HepG2 (cell line): ENCODE results near the gene JPH4. TPM values are rescaled to one million over a fixed set of nuclear protein-coding genes. Genes with fewer than 3 reads are reported as not detected.
A peak's percentile ranks its signal among the peaks of the same experiment; 100 is the strongest.

ENCODE experiments used
- ATAC-seq: fragments of 200-7000 bp; cut with Tn5 transposase; 3 replicates; pipeline ENCODE4 v1.9.1; 2020; ENCODE audit warnings: mild to moderate bottlenecking, moderate library complexity
- BruUV-seq: library from RNA; stranded (reverse); fragments of 400-500 nt; replicated peaks from 2 replicates; lab custom pipeline; 2021; lab: Mats Ljungman, UMichigan
- CTCF ChIA-PET: fragments of 300-600 bp; formaldehyde crosslinking; extraction: SDS; loops from one replicate; lab custom pipeline; 2021; ENCODE audit warnings: low total read pairs, inconsistent platforms, low intra/inter-chr PET ratio; lab: Yijun Ruan, JAX
- POLR2A ChIA-PET: fragments of 350-600 bp; sonication (Branson Sonifier 250); formaldehyde crosslinking; loops from one replicate; lab custom pipeline; 2020; ENCODE audit warnings: antibody characterized with exemption, inconsistent platforms; lab: Yijun Ruan, JAX
- DNase-seq: peaks from one replicate; pipeline ENCODE4 v3.0.0-alpha.2; 2015; ENCODE audit warnings: low spot score
- FAIRE-seq: peaks from 3 replicates; lab custom pipeline; 2011; peaks lifted over from hg19 to GRCh38; lab: Jason Lieb, UNC
- H2AFZ ChIP-seq: one replicate; pipeline ENCODE4 v1.6.1; 2011; ENCODE audit warnings: low read length, inconsistent platforms
- H3K27ac ChIP-seq: fragments of 300-600 bp; 3 replicates; pipeline ENCODE4 v1.8.0; 2011; ENCODE audit warnings: mixed run types, mild to moderate bottlenecking, mixed read lengths, low read length, inconsistent platforms; ENCODE audit not compliant: insufficient read depth; ENCODE audit errors: extremely low read length
- H3K27me3 ChIP-seq, 2 experiments: fragments of 200-600 bp in 1 of 2; 2 replicates in 1 of 2; 3 replicates in 1 of 2; pipeline versions ENCODE4 v1.6.0 to v1.8.0; 2011; ENCODE audit warnings: low read length in 2 of 2, mild to moderate bottlenecking in 2 of 2, moderate library complexity in 2 of 2, inconsistent platforms in 1 of 2; ENCODE audit not compliant: insufficient read depth in 2 of 2, control insufficient read depth in 1 of 2
- H3K36me3 ChIP-seq, 2 experiments: fragments of 200-600 bp in 1 of 2; replicated peaks in 1 of 2; 2 replicates in 1 of 2; 3 replicates in 1 of 2; pipeline versions ENCODE4 v1.5.1 to v1.8.0; 2011; ENCODE audit warnings: low read length in 2 of 2, inconsistent platforms in 1 of 2; ENCODE audit not compliant: insufficient read depth in 2 of 2, control insufficient read depth in 1 of 2
- H3K4me1 ChIP-seq: 2 replicates; pipeline ENCODE4 v1.5.1; 2012; ENCODE audit warnings: low read length, inconsistent platforms; ENCODE audit not compliant: insufficient read depth
- H3K4me2 ChIP-seq: 2 replicates; pipeline ENCODE4 v1.6.0; 2011; ENCODE audit warnings: low read depth, low read length, inconsistent platforms
- H3K4me3 ChIP-seq, 3 experiments: fragments of 200-600 bp in 1 of 3; sonication (generic), shearing (Covaris generic) in 1 of 3; replicated peaks in 1 of 3; 2 replicates each; pipeline ENCODE4 v1.5.1; 2011 to 2016; ENCODE audit warnings: low read length in 3 of 3, inconsistent platforms in 2 of 3, low read depth in 2 of 3, mild to moderate bottlenecking in 2 of 3, control low read depth in 1 of 3, mixed read lengths in 1 of 3; ENCODE audit not compliant: insufficient read depth in 1 of 3
- H3K79me2 ChIP-seq: one replicate; pipeline ENCODE4 v1.6.1; 2011; ENCODE audit warnings: low read length, inconsistent platforms; ENCODE audit not compliant: insufficient read depth
- H3K9ac ChIP-seq: 2 replicates; pipeline ENCODE4 v1.6.0; 2011; ENCODE audit warnings: mild to moderate bottlenecking, low read depth, low read length, inconsistent platforms; ENCODE audit not compliant: insufficient read depth
- H3K9me3 ChIP-seq: 2 replicates; pipeline ENCODE4 v1.5.1; 2012; ENCODE audit warnings: mild to moderate bottlenecking, low read length
- H4K20me1 ChIP-seq: 2 replicates; pipeline ENCODE4 v1.6.0; 2011; ENCODE audit warnings: inconsistent platforms, mild to moderate bottlenecking, low read length, moderate library complexity; ENCODE audit not compliant: insufficient read depth
- CHD4 ChIP-seq: fragments of 200-600 bp; sonication (generic); IDR thresholded peaks from 2 replicates; pipeline ENCODE4 v1.7.0; 2017; ENCODE audit warnings: mild to moderate bottlenecking, low read length, borderline replicate concordance
- DMTF1 ChIP-seq: sonication (generic); formaldehyde crosslinking; IDR thresholded peaks from 2 replicates; pipeline ENCODE4 v1.4.0; 2020; ENCODE audit warnings: mild to moderate bottlenecking, missing genetic modification reagents
- NR3C1 ChIP-seq: sonication (generic); formaldehyde crosslinking; IDR thresholded peaks from 2 replicates; pipeline ENCODE4 v1.4.0; 2020; ENCODE audit warnings: missing genetic modification reagents
- PREB ChIP-seq: sonication (generic); formaldehyde crosslinking; IDR thresholded peaks from 2 replicates; pipeline ENCODE4 v1.4.0; 2020; ENCODE audit warnings: missing genetic modification reagents
- SIX4 ChIP-seq: sonication (generic); formaldehyde crosslinking; IDR thresholded peaks from 2 replicates; pipeline ENCODE4 v1.4.0; 2020; ENCODE audit warnings: missing genetic modification reagents
- SMAD3 ChIP-seq: sonication (generic); formaldehyde crosslinking; IDR thresholded peaks from 2 replicates; pipeline ENCODE4 v1.4.0; 2020; ENCODE audit warnings: missing genetic modification reagents
- SNRNP70 ChIP-seq: fragments of 200-400 bp; formaldehyde crosslinking; IDR thresholded peaks from 2 replicates; pipeline ENCODE4 v1.6.1; 2017; ENCODE audit warnings: mild to moderate bottlenecking, low read depth, low read length, moderate library complexity
- TGIF2 ChIP-seq: IDR thresholded peaks from 2 replicates; pipeline ENCODE4 v1.6.1; 2016; ENCODE audit warnings: control low read depth, missing compliant biosample characterization
- THAP8 ChIP-seq: sonication (generic); formaldehyde crosslinking; IDR thresholded peaks from 2 replicates; pipeline ENCODE4 v1.5.1; 2020; ENCODE audit warnings: missing genetic modification reagents, mild to moderate bottlenecking, borderline replicate concordance
- ZBTB39 ChIP-seq: sonication (generic); formaldehyde crosslinking; IDR thresholded peaks from 2 replicates; pipeline ENCODE4 v1.5.0; 2020; ENCODE audit warnings: missing genetic modification reagents
- ZNF251 ChIP-seq: sonication (generic); formaldehyde crosslinking; IDR thresholded peaks from 2 replicates; pipeline ENCODE4 v1.9.0; 2021; ENCODE audit warnings: mild to moderate bottlenecking, missing genetic modification reagents
- ZNF337 ChIP-seq: sonication (generic); formaldehyde crosslinking; IDR thresholded peaks from 2 replicates; pipeline ENCODE4 v1.5.1; 2020; ENCODE audit warnings: missing genetic modification reagents, low read depth, mild to moderate bottlenecking, borderline replicate concordance
- ZNF549 ChIP-seq: sonication (generic); formaldehyde crosslinking; IDR thresholded peaks from 2 replicates; pipeline ENCODE4 v1.5.0; 2020; ENCODE audit warnings: missing genetic modification reagents
- ZNF710 ChIP-seq: sonication (generic); formaldehyde crosslinking; IDR thresholded peaks from 2 replicates; pipeline ENCODE4 v1.5.0; 2020; ENCODE audit warnings: mild to moderate bottlenecking, missing genetic modification reagents, borderline replicate concordance
- WGBS: methylation state at CpG from one replicate; pipeline ENCODE4 v1.1.6; 2017; ENCODE audit warnings: low lambda C conversion rate; 5-methylcytosine and 5-hydroxymethylcytosine counted together
- in situ Hi-C: cut with HindIII; loops from 2 replicates; pipeline ENCODE4 v1.10.0; 2017; ENCODE audit warnings: low pct_unique_long_range_greater_than_20kb; ENCODE audit not compliant: extremely low pct_ligation_motif_present
- intact Hi-C: fragments of 100-400 bp; cut with micrococcal nuclease; formaldehyde crosslinking; loops from one replicate; pipeline ENCODE4 v1.10.0; 2022; ENCODE audit not compliant: unreplicated experiment
- polyA plus RNA-seq, 8 experiments: library from polyadenylated mRNA; depleted of rRNA in 3 of 8; stranded (reverse) in 7 of 8; unstranded in 1 of 8; fragments of >200 nt; fragmentation: Illumina TruSeq in 4 of 8; extraction: Trizol in 4 of 8; gene quantifications; 2 replicates each; pipeline versions ENCODE4 v1.2.1 to v1.2.3, GENCODE V29; 2011 to 2016; ENCODE audit warnings: low read depth in 4 of 8, missing spikeins in 1 of 8, mixed read lengths in 1 of 8; ENCODE audit not compliant: insufficient read depth in 1 of 8
- total RNA-seq, 5 experiments: library from RNA; depleted of rRNA; stranded (reverse); fragments of >200 nt; fragmentation: Illumina TruSeq; extraction: Trizol; gene quantifications; 2 replicates each; pipeline ENCODE4 v1.2.3, GENCODE V29; 2016; ENCODE audit warnings: low read depth in 1 of 5

The JPH4 gene
- total and polyA plus RNA-seq, 2 of the 13 experiments (the other 11 are each of a cell fraction or from before 2014, with no cell fraction given) = 0.08 to 0.22 TPM

- no peaks in the 10 kb centered on the region for H3K9me3 ChIP-seq
- no peaks in the 10 kb centered on the region for H3K27me3 ChIP-seq
- ATAC-seq (peak; percentile 70), FAIRE-seq (peak; percentile 89), DNase-seq (peak; percentile 100)
- H3K4me1 ChIP-seq = peaks cover 95% of the 10 kb centered on the region
- H2AFZ ChIP-seq = no peak overlapping the region
- no TSS peak for BruUV-seq
- H3K4me2 ChIP-seq = peak overlapping the region; percentile 86
- in situ Hi-C loops (no loop called here), intact Hi-C loops (loop anchor here (1.0 to 5.0 kb wide), 3 partner anchors 19 to 479 kb away; partner anchors contain the start of genes DHRS2 and PCK2)
- POLR2A ChIA-PET = interaction anchor here (0.9 to 14.7 kb wide), 20 partner anchors 9 to 658 kb away, joined by 3 to 1105 read pairs (median 8); partner anchors contain the start of genes AP1G2, DHRS2, NRL and PABPN1
- peak overlapping the region; percentile 89 for H3K27ac ChIP-seq
- peak overlapping the region; percentile 47 for H3K9ac ChIP-seq
- CTCF ChIA-PET = interaction anchor here (2.3 to 2.4 kb wide), 2 partner anchors 19 to 24 kb away, joined by 8 to 19 read pairs; no protein-coding TSS in a partner anchor
- H3K79me2 ChIP-seq = no peaks in the 10 kb centered on the region
- H4K20me1 ChIP-seq = no peaks in the 10 kb centered on the region
- no peaks in the 10 kb centered on the region for H3K36me3 ChIP-seq
- peak overlapping the region in 2 of 3 experiments; percentile 9 to 26; a peak in 3 of 6 replicates for H3K4me3 ChIP-seq
- WGBS = 6% methylated on average over 6 of the region's 6 CpGs
- no peak for TF ChIP-seq PREB (CRISPR knock-in tag)
- TF ChIP-seq ZNF710 (CRISPR knock-in tag) = no peak
- TF ChIP-seq SNRNP70 = no peak
- TF ChIP-seq CHD4 = peak; percentile 98
- TF ChIP-seq DMTF1 (CRISPR knock-in tag) = 0 out of 2 replicates have a peak, but pooled peaks have one; percentile 74
- no peak for TF ChIP-seq ZNF251 (CRISPR knock-in tag)
- TF ChIP-seq NR3C1 (CRISPR knock-in tag) = no peak
- peak; percentile 85 for TF ChIP-seq SIX4 (CRISPR knock-in tag)
- 0 out of 2 replicates have a peak, but pooled peaks have one; percentile 47 for TF ChIP-seq TGIF2
- TF ChIP-seq SMAD3 (CRISPR knock-in tag) = peak; percentile 95
- no peak for TF ChIP-seq ZBTB39 (CRISPR knock-in tag)
- TF ChIP-seq ZNF337 (CRISPR knock-in tag) = peak; percentile 86; the same call in 1 of the 2 replicates
- peak; percentile 46; the same call in 1 of the 2 replicates for TF ChIP-seq ZNF549 (CRISPR knock-in tag)
- no peak for TF ChIP-seq THAP8
These were observed 34.9 kb upstream of the JPH4 start for GRCh38 chr14:23613242-23614070.
